ENCODE results near the gene ZNF697.

ZNF697 gene

GRCh38 chr1:119617751-119618691, 30.0 kb downstream of the ZNF697 start:
- no peak for TF ChIP-seq CTCF (IDR thresholded peaks at IDR 0.05)

GRCh38 chr1:119613769-119614720, 34.0 kb downstream of the ZNF697 start:
- TF ChIP-seq CTCF (IDR thresholded peaks at IDR 0.05), result peak; percentile 69

GRCh38 chr1:119611701-119612113, 36.4 kb downstream of the ZNF697 start:
- TF ChIP-seq CTCF (IDR thresholded peaks at IDR 0.05), result peak; percentile 98

- TF ChIP-seq CTCF (IDR thresholded peaks at IDR 0.05), result no peak
Measured at GRCh38 chr1:119606394-119606793, 41.7 kb downstream of the ZNF697 start.

GRCh38 chr1:119605686-119606085, 42.4 kb downstream of the ZNF697 start:
- TF ChIP-seq CTCF (IDR thresholded peaks at IDR 0.05), result no peak

GRCh38 chr1:119603695-119604094, 44.4 kb downstream of the ZNF697 start:
- TF ChIP-seq CTCF (IDR thresholded peaks at IDR 0.05), result no peak

GRCh38 chr1:119602169-119602568, 45.9 kb downstream of the ZNF697 start:
- no peak for TF ChIP-seq CTCF (IDR thresholded peaks at IDR 0.05)

Measured in LNCAP (cell line).